ENCODE results near the gene WNT8A. TPM values are rescaled to one million over a fixed set of nuclear protein-coding genes. Genes with fewer than 3 reads are reported as not detected.

The WNT8A gene
- total RNA-seq, 1 donor from 2014 or later: not detected

GRCh38 chr5:138111181-138111580 is 27.3 kb downstream of the WNT8A start:
- no peak overlapping the region for H3K4me3 Mint-ChIP-seq (ENCODE audit: unreplicated experiment)
- peaks cover 4% of the 10 kb centered on the region for H3K27me3 Mint-ChIP-seq (ENCODE audit: low read depth, unreplicated experiment)
- Histone ChIP-seq H4K20me1 (ENCODE audit: insufficient read depth, low read length) (no peaks in the 10 kb centered on the region), H3K4me3 (ENCODE audit: insufficient read depth, low read depth, low read length) (no peak overlapping the region), H3K36me3 (ENCODE audit: insufficient read depth, low read length) (no peaks in the 10 kb centered on the region), H2AFZ (ENCODE audit: low read depth, low read length) (no peak overlapping the region), H3K4me2 (ENCODE audit: low read length) (no peak overlapping the region), H3K4me1 (ENCODE audit: insufficient read depth, low read length) (peaks cover 12% of the 10 kb centered on the region), H3K79me2 (ENCODE audit: insufficient read depth, low read length) (no peaks in the 10 kb centered on the region), H3K9me3 (ENCODE audit: insufficient read depth, low read depth, low read length) (no peaks in the 10 kb centered on the region), H3K9ac (ENCODE audit: low read length) (no peak overlapping the region), H3K27ac (ENCODE audit: low read depth, low read length) (no peak overlapping the region), H3K27me3 (ENCODE audit: insufficient read depth, low read length) (no peaks in the 10 kb centered on the region)
- no peaks in the 10 kb centered on the region for H3K36me3 Mint-ChIP-seq (ENCODE audit: low read depth, unreplicated experiment)
- H3K4me1 Mint-ChIP-seq (ENCODE audit: low read depth, unreplicated experiment): peaks cover 18% of the 10 kb centered on the region
- no peaks in the 10 kb centered on the region for H3K9me3 Mint-ChIP-seq (ENCODE audit: unreplicated experiment)
- DNase-seq (ENCODE audit: low read depth): no peak
- H3K27ac Mint-ChIP-seq (ENCODE audit: unreplicated experiment): no peak overlapping the region
- FAIRE-seq: no peak
- no peak for TF ChIP-seq EZH2 (IDR thresholded peaks at IDR 0.05; ENCODE audit: insufficient read depth, low read length)
- no peak for TF ChIP-seq CTCF (IDR thresholded peaks at IDR 0.05; ENCODE audit: insufficient read depth, low read depth, low read length)

GRCh38 chr5:138111937-138112336 is 28.1 kb downstream of the WNT8A start:
- peak; percentile 71 for DNase-seq (ENCODE audit: low read depth)
- no peak overlapping the region for H3K4me3 Mint-ChIP-seq (ENCODE audit: unreplicated experiment)

More at GRCh38 chr5:138111937-138112336, 28.1 kb downstream of the WNT8A start:
- H3K36me3 ChIP-seq (ENCODE audit: insufficient read depth, low read length): no peaks in the 10 kb centered on the region
- H4K20me1 ChIP-seq (ENCODE audit: insufficient read depth, low read length): no peaks in the 10 kb centered on the region
- no peak for TF ChIP-seq CTCF (IDR thresholded peaks at IDR 0.05; ENCODE audit: insufficient read depth, low read depth, low read length)
- TF ChIP-seq EZH2 (IDR thresholded peaks at IDR 0.05; ENCODE audit: insufficient read depth, low read length): no peak
- Mint-ChIP-seq H3K27ac (ENCODE audit: unreplicated experiment) (no peak overlapping the region), H3K9me3 (ENCODE audit: unreplicated experiment) (peaks cover 3% of the 10 kb centered on the region), H3K36me3 (ENCODE audit: low read depth, unreplicated experiment) (no peaks in the 10 kb centered on the region), H3K4me1 (ENCODE audit: low read depth, unreplicated experiment) (peaks cover 18% of the 10 kb centered on the region), H3K27me3 (ENCODE audit: low read depth, unreplicated experiment) (peaks cover 4% of the 10 kb centered on the region)
- H3K9ac ChIP-seq (ENCODE audit: low read length): no peak overlapping the region
- no peak overlapping the region for H2AFZ ChIP-seq (ENCODE audit: low read depth, low read length)
- H3K27me3 ChIP-seq (ENCODE audit: insufficient read depth, low read length): no peaks in the 10 kb centered on the region
- H3K4me2 ChIP-seq (ENCODE audit: low read length): peak overlapping the region; percentile 12
- FAIRE-seq: peak; percentile 74
- no peaks in the 10 kb centered on the region for H3K9me3 ChIP-seq (ENCODE audit: insufficient read depth, low read depth, low read length)
- H3K4me1 ChIP-seq (ENCODE audit: insufficient read depth, low read length): peaks cover 12% of the 10 kb centered on the region
- no peaks in the 10 kb centered on the region for H3K79me2 ChIP-seq (ENCODE audit: insufficient read depth, low read length)
- no peak overlapping the region for H3K27ac ChIP-seq (ENCODE audit: low read depth, low read length)
- no peak overlapping the region for H3K4me3 ChIP-seq (ENCODE audit: insufficient read depth, low read depth, low read length)
